ENCODE data around the gene CT45A1. TPM values are rescaled to one million over a fixed set of nuclear protein-coding genes. Genes with fewer than 3 reads are reported as not detected.
"Not testable (repeated sequence)": the region's sequence is repeated elsewhere in the genome, so short reads cannot be mapped to it uniquely, and the experiment has no call there.

The CT45A1 gene, protein sequence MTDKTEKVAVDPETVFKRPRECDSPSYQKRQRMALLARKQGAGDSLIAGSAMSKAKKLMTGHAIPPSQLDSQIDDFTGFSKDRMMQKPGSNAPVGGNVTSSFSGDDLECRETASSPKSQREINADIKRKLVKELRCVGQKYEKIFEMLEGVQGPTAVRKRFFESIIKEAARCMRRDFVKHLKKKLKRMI
- not detected for total RNA-seq

DNA sequence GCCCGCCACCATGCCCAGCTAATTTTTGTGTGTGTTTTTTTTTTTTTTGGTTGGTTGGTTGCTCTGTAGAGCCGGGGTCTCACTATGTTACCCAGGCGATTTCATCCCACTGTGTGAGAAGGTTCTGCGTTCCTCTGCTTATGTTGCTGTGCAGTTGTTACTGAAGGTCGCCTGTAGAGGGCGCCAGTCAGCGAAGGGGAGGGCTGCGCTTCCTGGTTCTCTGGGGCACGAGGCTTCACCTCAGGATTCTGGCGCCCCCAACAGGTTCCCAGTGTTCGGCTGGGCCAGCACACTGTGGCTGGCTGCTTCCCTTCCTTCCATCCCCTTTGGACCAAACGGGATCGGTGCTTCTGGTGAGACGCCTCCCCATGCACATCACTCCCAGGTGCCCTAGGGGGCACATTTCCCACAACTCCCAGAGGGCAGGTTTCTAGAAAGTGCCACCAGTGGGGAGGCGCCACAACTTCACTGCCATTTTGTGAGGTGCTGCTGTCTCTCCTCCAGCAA lies at the start of gene CT45A1:
Gene CT45A1, plus strand, starts transcription at position 457 of the 507 bp plus-strand sequence. CDS start 5,302 bp downstream, outside the sequence.
- ATAC-seq (replicated peaks); H3K36me3 Mint-ChIP-seq (ENCODE audit: low read depth); H3K9me3 Mint-ChIP-seq; H3K27me3 Mint-ChIP-seq; H3K27ac Mint-ChIP-seq; H3K4me3 Mint-ChIP-seq; H3K4me1 Mint-ChIP-seq: not testable (repeated sequence)

DNA sequence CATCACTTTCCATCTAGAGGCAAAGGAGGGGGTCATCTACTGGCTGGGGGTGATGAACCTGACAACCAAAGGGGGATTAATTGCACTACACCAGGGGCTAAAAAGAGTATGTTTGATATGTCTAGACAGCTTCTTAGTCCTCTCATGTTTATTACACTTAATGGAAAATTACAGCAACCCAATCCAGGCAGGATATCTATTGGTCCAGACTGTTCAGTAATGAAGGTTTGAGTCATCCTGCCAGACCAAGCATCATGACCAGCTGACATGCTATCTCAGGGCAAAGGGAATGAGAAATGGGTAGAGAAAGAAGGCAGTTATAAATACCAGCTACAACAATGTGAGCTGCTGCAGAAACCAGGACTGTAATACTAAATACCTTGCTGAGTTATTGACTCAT lies 40.5 kb upstream of the CT45A1 start:
- not testable (repeated sequence) for H3K27ac Mint-ChIP-seq; H3K36me3 Mint-ChIP-seq (ENCODE audit: low read depth); ATAC-seq (replicated peaks); H3K4me3 Mint-ChIP-seq; H3K4me1 Mint-ChIP-seq; H3K9me3 Mint-ChIP-seq
- H3K27me3 Mint-ChIP-seq = peaks cover 18% of the 10 kb centered on the region

DNA sequence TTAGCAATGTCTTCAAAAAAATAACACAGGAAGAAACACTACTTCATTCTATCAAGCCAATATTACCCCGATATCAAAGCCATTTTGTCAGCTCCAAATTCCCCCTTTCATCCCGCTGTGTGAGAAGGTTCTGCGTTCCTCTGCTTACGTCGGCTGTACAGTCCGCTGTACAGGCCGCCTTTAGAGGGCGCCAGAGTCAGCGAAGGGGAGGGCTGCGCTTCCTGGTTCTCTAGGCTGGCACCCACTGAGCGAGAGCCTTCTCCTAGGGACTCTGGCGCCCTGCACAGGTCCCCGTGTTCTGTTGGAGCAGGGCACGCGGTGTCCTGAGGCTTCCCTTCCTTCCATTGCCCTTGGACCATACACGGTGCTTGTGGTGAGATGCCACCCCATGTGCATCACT lies 25.3 kb upstream of the CT45A1 start:
- Mint-ChIP-seq H3K4me1 (no peaks in the 10 kb centered on the region), H3K4me3 (no peak overlapping the region), H3K27ac (no peak overlapping the region), H3K36me3 (ENCODE audit: low read depth) (no peaks in the 10 kb centered on the region), H3K9me3 (no peaks in the 10 kb centered on the region), H3K27me3 (peaks cover 4% of the 10 kb centered on the region)
- no peak for ATAC-seq (replicated peaks)

DNA sequence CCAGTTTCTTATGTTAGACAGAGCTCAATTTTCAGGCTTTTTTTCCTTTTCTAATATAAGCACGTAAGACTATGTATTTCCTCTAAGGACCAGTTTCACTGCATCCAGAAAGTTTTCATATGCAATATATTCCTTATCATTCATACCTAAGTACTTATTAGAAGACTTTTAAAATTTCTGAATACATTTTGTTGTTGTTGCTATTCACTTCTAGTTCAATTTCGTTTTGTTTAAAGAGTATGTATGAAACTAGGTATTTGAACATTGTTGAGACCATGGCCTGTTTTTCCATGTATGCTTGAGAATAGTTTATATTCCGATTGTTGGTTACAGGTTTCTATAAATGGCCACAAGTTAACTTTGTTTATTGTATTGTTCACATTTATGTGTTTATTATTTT lies 18.0 kb upstream of the CT45A1 start:
- Mint-ChIP-seq H3K4me3 (no peak overlapping the region), H3K4me1 (no peaks in the 10 kb centered on the region)

DNA sequence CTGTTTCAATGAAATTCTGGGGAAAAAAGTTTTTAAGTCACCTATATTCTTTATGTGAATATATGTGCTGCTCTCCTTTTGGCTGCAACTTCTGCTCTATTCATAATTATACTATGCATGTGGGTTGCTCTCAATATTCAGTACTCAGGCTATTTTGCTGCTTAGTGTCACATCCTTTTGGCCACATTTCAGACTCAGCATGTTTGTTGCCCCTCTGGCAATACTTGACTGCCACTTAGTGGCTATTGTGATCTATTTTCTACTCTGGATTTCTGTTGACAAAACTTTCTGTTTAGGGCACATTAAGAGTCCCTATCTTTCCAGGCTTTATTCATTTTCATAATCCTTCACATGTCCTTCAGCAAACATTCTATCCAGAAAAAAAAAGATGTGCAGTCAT lies 15.8 kb upstream of the CT45A1 start:
- no peak for ATAC-seq (replicated peaks)
- Mint-ChIP-seq H3K27ac (no peak overlapping the region), H3K9me3 (no peaks in the 10 kb centered on the region), H3K27me3 (peaks cover 3% of the 10 kb centered on the region), H3K4me3 (no peak overlapping the region), H3K4me1 (no peaks in the 10 kb centered on the region), H3K36me3 (ENCODE audit: low read depth) (no peaks in the 10 kb centered on the region)

More for the DNA sequence above, 18.0 kb upstream of the CT45A1 start:
- Mint-ChIP-seq H3K9me3 (no peaks in the 10 kb centered on the region), H3K36me3 (ENCODE audit: low read depth) (no peaks in the 10 kb centered on the region), H3K27ac (no peak overlapping the region), H3K27me3 (peaks cover 6% of the 10 kb centered on the region)
- no peak for ATAC-seq (replicated peaks)

DNA sequence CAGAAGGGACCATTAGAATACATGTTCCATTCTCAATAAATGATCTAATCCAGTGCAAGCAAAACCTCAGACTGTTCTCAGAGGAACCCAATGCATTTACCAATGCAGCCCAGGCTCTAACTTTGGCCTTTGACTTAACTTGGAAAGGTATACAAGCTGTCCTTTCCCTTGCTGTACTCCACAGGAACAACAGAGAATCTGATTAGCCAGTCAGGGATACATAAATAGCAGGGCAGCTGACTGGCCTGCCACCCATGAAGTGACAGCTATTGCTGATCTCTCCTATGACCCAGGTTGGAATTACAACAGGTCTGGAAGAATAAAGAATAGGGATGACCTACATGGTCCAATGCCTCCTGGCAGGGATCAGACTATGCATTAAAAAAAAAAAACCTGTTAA lies 14.5 kb upstream of the CT45A1 start:
- peaks cover 3% of the 10 kb centered on the region for H3K27me3 Mint-ChIP-seq
- no peaks in the 10 kb centered on the region for H3K9me3 Mint-ChIP-seq
- H3K36me3 Mint-ChIP-seq (ENCODE audit: low read depth) = no peaks in the 10 kb centered on the region
- no peaks in the 10 kb centered on the region for H3K4me1 Mint-ChIP-seq
- no peak overlapping the region for H3K4me3 Mint-ChIP-seq
- ATAC-seq (replicated peaks) = no peak
- H3K27ac Mint-ChIP-seq = no peak overlapping the region

DNA sequence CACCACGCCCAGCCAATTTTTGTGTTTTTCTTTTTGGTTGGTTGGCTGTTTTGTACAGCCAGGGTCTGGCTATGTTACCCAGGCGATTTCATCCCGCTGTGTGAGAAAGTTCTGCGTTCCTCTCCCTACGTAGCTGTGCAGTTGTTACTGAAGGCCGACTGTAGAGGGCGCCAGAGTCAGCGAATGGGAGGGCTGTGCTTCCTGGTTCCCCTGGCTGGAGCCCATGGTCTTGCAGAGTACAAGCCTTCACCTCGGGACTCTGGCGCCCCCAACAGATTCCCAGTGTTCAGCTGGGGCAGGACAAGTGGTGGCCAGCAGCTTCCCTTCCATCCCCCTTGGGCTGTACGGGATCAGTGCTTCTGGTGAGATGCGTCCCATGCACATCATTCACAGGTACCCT lies 5.6 kb upstream of the CT45A1 start:
- no peaks in the 10 kb centered on the region for H3K27me3 Mint-ChIP-seq
- H3K4me3 Mint-ChIP-seq = no peak overlapping the region
- no peak overlapping the region for H3K27ac Mint-ChIP-seq
- H3K9me3 Mint-ChIP-seq = no peaks in the 10 kb centered on the region
- H3K36me3 Mint-ChIP-seq (ENCODE audit: low read depth) = no peaks in the 10 kb centered on the region
- ATAC-seq (replicated peaks) = no peak
- H3K4me1 Mint-ChIP-seq = no peaks in the 10 kb centered on the region

DNA sequence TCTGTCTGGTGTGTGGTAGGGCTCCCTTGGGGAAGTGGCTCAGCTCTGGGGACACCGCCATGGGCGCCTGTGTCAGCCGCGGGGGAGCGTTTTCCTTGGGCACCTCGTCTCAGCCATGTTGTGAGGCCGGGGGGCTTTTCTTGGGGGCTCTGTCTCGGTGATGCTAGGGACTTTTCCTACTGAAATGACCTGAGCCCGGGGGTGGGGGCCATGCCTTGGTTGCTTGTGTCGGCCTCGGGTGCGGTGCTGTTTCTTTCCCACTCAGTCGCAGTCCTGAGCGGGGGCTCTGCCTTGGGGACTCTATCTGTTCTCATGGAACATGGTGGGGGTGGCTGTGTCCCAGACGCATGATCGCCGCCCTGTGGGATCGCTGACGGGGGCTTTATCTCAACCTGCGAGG lies 356 bp downstream of the CT45A1 start:
- no peaks in the 10 kb centered on the region for H3K36me3 Mint-ChIP-seq (ENCODE audit: low read depth)
- H3K27ac Mint-ChIP-seq = no peak overlapping the region
- no peaks in the 10 kb centered on the region for H3K27me3 Mint-ChIP-seq
- H3K9me3 Mint-ChIP-seq = no peaks in the 10 kb centered on the region
- H3K4me3 Mint-ChIP-seq = no peak overlapping the region
- ATAC-seq (replicated peaks) = no peak
- H3K4me1 Mint-ChIP-seq = no peaks in the 10 kb centered on the region

DNA sequence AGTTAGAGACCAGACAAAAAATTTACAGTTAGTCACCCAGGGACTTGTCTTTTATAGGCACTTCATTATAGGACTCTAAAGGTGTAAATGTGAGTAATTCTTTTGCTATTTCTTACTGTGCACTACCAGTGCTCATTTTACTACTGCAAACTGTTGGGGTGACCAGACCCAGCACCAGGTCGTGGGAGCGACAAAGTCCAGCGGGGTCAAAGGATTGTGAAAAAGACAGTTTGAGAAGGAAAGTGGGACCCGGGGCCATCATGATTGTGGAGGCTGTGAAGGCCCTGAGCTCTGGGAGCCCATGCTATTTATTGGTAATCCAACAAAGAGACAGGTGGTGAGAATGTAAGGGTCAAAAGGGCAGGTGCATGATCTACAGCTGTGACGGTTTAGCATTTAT lies 21.2 kb downstream of the CT45A1 start:
- not testable (repeated sequence) for H3K27ac Mint-ChIP-seq; H3K4me3 Mint-ChIP-seq; H3K36me3 Mint-ChIP-seq (ENCODE audit: low read depth); ATAC-seq (replicated peaks); H3K9me3 Mint-ChIP-seq; H3K4me1 Mint-ChIP-seq; H3K27me3 Mint-ChIP-seq

DNA sequence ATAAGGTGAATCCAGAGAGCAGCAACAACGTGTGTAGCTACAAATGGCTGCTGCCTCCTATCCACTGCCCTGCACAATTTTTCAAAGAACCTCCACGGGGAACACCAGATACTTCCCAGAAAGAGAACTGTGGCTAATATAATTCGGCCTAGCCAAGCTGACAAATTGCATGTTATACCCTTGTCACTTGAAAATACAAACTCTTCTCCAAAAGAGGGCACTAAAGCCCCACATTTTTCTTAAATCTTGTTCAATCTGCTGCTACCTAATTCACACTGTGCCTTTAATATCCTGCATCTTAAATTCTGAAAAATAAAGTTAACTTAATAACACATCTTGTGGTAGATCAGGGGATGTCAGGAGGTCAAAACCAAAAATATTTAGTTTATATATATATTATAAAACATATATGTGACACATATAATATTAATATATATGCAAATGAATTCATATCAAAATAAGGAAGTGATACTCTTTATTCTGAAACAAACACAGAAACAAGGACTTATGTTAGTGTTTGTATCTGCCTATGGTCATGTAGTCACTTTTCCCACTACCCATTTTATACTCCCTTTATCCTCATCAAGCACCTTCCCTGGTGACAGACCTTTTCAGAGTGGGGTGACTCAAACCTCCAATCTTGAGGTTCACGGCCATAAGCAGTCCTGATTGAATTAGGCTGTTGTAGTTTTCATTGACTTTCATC lies 24.1 kb downstream of the CT45A1 start:
- no peaks in the 10 kb centered on the region for H3K4me1 Mint-ChIP-seq
- no peak overlapping the region for H3K27ac Mint-ChIP-seq
- H3K9me3 Mint-ChIP-seq = no peaks in the 10 kb centered on the region
- no peaks in the 10 kb centered on the region for H3K36me3 Mint-ChIP-seq (ENCODE audit: low read depth)
- ATAC-seq (replicated peaks) = no peak
- H3K27me3 Mint-ChIP-seq = no peaks in the 10 kb centered on the region
- H3K4me3 Mint-ChIP-seq = no peak overlapping the region

DNA sequence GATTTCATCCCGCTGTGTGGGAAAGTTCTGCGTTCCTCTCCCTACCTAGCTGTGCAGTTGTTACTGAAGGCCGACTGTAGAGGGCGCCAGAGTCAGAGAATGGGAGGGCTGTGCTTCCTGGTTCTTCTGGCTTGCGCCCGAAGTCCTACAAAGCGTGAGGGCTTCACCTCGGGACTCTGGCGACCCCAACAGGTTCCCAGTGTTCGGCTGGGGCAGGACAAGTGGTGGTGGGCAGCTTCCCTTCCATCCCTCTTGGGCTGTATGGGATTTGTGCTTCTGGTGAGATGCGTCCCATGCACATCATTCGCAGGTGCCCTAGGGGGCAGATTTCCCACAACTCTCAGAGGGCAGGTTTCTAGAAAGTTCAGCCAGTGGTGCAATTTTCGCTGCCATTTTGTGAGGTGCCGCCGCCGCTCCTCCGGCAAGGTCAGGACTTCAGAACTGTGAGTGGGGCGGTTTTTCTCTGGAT lies 27.3 kb downstream of the CT45A1 start:
- H3K27ac Mint-ChIP-seq = no peak overlapping the region
- no peaks in the 10 kb centered on the region for H3K4me1 Mint-ChIP-seq
- H3K4me3 Mint-ChIP-seq = no peak overlapping the region
- H3K9me3 Mint-ChIP-seq = no peaks in the 10 kb centered on the region
- ATAC-seq (replicated peaks) = peak; percentile 60
- H3K27me3 Mint-ChIP-seq = no peaks in the 10 kb centered on the region
- no peaks in the 10 kb centered on the region for H3K36me3 Mint-ChIP-seq (ENCODE audit: low read depth)

DNA sequence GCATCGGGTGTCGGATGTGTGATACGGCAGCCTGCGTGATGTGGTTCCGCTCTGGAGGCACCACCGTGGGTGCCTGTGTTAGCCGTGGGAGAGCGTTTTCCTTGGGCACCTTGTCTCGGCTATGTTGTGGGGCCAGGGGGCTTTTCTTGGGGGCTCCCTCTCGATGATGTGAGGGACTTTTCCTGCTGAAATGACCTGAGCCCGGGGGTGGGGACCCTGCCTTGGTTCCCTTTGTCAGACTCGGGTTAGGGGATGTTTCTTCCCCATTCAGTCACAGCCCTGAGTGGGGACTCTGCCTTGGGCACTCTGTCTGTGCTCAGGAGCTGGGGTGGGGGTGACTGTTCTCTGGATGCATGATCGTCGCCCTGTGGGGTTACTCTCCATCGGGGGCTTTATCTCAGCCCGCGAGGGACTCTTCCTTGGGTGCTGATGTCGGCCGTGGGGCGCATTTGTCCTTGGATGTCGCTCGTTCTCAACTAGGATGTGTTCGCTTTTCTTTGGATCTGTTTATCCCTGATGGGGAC lies 27.8 kb downstream of the CT45A1 start:
- H3K4me1 Mint-ChIP-seq = no peaks in the 10 kb centered on the region
- H3K27me3 Mint-ChIP-seq = no peaks in the 10 kb centered on the region
- H3K27ac Mint-ChIP-seq = no peak overlapping the region
- ATAC-seq (replicated peaks) = no peak
- H3K9me3 Mint-ChIP-seq = no peaks in the 10 kb centered on the region
- no peaks in the 10 kb centered on the region for H3K36me3 Mint-ChIP-seq (ENCODE audit: low read depth)
- no peak overlapping the region for H3K4me3 Mint-ChIP-seq

DNA sequence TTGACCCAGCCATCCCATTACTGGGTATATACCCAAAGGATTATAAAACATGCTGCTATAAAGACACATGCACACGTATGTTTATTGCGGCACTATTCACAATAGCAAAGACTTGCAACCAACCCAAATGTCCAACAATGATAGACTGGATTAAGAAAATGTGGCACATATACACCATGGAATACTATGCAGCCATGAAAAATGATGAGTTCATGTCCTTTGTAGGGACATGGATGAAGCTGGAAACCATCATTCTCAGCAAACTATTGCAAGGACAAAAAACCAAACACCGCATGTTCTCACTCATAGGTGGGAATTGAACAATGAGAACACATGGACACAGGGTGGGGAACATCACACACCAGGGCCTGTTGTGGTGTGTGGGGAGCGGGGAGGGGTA lies 31.3 kb downstream of the CT45A1 start:
- not testable (repeated sequence) for H3K4me1 Mint-ChIP-seq; H3K36me3 Mint-ChIP-seq (ENCODE audit: low read depth); H3K4me3 Mint-ChIP-seq; H3K27ac Mint-ChIP-seq; H3K27me3 Mint-ChIP-seq; H3K9me3 Mint-ChIP-seq; ATAC-seq (replicated peaks)

DNA sequence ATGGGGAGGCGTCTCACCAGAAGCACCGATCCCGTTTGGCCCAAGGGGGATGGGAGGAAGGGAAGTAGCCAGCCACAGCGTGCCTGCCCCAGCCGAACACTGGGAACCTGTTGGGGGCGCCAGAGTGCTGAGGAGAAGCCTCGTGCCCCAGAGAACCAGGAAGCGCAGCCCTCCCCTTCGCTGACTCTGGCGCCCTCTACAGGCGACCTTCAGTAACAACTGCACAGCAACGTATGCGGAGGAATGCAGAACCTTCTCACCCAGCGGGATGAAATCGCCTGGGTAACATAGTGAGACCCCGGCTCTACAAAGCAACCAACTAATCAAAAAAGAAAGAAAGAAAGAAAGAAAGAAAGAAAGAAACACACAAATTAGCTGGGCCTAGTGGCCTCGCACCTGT lies 54.7 kb downstream of the CT45A1 start, which contains the start of gene CT45A3:
Gene CT45A3, minus strand, starts transcription at position 101 of the 400 bp plus-strand sequence. CDS start 3,747 bp downstream, outside the sequence.
- H3K9me3 Mint-ChIP-seq; ATAC-seq (replicated peaks); H3K36me3 Mint-ChIP-seq (ENCODE audit: low read depth); H3K4me3 Mint-ChIP-seq; H3K4me1 Mint-ChIP-seq; H3K27me3 Mint-ChIP-seq; H3K27ac Mint-ChIP-seq: not testable (repeated sequence)
